NCI-H82 treated with DMSO at 0.1 percent for 48 hours (cell line): ENCODE results near the gene DENND10.
"Not testable (repeated sequence)": the region's sequence is repeated elsewhere in the genome, so short reads cannot be mapped to it uniquely, and the experiment has no call there.

ENCODE experiments used
- DNase-seq: peaks from one replicate; lab custom pipeline; 2025; ENCODE audit not compliant: unreplicated experiment; lab: John Stamatoyannopoulos, UW

The DENND10 gene

GRCh38 chr10:119131512-119132240 lies 27.8 kb downstream of the DENND10 start:
- no peak for DNase-seq

DNA sequence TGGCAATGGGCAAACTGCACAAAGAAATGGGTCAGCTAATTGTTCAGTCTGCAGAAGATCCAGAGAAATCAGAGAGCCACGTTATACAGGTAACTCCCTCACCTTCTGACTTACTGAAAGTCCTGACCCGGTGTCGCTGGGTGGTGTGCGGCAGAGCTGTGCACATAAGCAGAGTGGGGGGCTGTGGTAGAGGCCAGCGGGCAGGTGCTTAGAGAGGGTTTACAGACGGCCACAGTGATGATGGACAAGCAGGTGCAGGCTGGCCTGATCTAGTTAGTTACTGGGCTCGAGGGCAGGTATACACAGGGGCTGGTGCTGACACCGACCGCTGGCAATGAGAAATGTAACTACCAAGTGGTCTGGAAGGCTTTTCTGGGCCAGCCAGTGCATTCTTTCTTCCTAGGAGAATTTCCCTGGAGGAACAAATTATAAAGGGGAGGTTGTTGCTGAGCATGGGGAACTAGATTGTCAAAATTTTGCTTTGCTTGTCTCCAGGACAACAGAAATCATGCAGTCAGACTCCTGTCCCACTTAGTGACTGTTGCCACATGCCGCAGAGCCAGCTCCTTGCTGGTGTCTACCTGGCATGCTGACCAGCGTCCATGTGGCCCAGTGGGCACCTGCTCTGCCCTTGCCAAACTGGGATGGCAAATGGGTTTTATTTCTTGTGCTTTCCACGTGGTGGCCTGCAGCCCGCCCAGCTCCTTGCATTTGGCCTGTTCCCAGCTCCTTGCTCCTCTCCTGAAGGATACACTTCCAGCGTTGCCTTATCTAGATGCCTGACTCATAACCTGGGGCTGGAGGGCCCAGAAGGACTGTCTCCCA lies 28.8 kb downstream of the DENND10 start:
- DNase-seq: no peak

- no peak for DNase-seq
Measured at GRCh38 chr10:119133949-119134348, 30.0 kb downstream of the DENND10 start.

DNA sequence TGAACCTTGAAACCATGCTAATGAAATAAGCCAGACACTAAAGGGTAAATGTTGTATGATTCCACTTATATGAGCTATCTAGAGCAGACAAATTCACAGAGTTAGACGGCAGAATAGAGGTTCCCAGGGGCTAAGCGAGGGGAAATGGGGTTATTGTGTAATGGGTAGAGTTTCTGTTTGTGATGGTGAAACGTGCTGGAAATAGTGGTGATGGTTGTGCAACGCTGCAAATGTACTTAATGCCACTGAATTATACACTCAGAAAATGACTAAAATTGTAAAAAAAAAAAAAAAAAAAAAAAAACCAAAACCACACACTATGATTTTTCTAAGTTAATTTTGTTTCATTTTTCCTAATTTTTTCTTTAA lies 31.6 kb downstream of the DENND10 start:
- no peak for DNase-seq

- no peak for DNase-seq
Measured at GRCh38 chr10:119136084-119136483, 32.2 kb downstream of the DENND10 start.

DNA sequence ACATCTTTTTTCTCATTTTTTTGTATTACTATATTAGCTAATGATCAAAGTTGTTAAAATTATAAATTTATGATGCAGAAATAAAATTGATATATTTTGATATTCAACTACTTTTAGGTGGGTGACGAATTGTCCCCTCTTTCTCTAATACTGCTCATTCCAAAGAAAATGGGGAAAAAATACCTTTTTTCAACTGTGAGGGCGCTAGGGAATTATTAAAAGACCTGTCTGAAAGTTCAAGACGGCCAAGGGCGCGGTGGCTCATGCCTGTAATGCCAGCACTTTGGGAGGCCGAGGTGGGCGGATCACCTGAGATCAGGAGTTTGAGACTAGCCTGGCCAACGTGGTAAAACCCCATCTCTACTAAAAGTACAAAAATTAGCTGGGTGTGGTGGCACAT lies 34.0 kb downstream of the DENND10 start:
- DNase-seq: not testable (repeated sequence)

- DNase-seq: no peak
Measured at GRCh38 chr10:119138346-119139306, 34.7 kb downstream of the DENND10 start.

DNA sequence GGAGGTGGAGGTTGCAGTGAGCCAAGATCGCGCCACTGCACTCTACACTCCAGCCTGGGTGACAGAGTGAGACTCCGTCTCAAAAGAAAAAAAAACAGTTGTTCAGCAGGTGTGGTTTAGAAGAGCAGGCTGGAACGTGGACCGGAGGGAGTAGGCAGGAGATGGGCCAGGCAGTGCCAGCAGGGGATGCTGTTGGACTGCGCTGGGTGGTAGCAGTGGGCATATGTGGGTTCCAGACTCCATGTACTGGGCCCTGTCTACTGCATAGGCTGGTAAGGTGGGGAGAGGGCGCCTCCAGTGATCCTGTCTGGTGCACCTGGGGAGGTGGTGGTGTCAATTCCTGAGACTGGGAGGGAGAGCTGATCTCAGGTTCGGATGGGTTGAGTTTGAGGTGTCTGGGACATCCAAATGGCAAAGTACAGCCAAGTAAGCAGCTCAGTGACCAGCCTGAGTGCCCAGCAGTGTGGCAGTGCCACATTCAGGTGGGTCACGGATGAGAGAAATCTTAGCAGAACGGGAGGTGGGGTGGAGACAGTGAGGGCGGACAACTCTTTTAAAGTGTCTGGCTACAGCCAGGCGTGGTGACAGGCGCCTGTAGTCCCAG lies 35.7 kb downstream of the DENND10 start:
- no peak for DNase-seq

GRCh38 chr10:119140603-119141245 lies 36.8 kb downstream of the DENND10 start:
- no peak for DNase-seq

GRCh38 chr10:119143657-119144056 lies 39.7 kb downstream of the DENND10 start:
- DNase-seq: no peak

- no peak for DNase-seq
Measured at GRCh38 chr10:119149157-119149556, 45.2 kb downstream of the DENND10 start.

- DNase-seq: no peak
Measured at GRCh38 chr10:119149729-119150128, 45.8 kb downstream of the DENND10 start.

GRCh38 chr10:119151601-119152000 lies 47.7 kb downstream of the DENND10 start:
- not testable (repeated sequence) for DNase-seq

GRCh38 chr10:119153041-119153440 lies 49.1 kb downstream of the DENND10 start:
- DNase-seq: no peak

- no peak for DNase-seq
Measured at GRCh38 chr10:119153661-119154060, 49.7 kb downstream of the DENND10 start.

GRCh38 chr10:119159332-119159731 lies 55.4 kb downstream of the DENND10 start:
- no peak for DNase-seq

DNA sequence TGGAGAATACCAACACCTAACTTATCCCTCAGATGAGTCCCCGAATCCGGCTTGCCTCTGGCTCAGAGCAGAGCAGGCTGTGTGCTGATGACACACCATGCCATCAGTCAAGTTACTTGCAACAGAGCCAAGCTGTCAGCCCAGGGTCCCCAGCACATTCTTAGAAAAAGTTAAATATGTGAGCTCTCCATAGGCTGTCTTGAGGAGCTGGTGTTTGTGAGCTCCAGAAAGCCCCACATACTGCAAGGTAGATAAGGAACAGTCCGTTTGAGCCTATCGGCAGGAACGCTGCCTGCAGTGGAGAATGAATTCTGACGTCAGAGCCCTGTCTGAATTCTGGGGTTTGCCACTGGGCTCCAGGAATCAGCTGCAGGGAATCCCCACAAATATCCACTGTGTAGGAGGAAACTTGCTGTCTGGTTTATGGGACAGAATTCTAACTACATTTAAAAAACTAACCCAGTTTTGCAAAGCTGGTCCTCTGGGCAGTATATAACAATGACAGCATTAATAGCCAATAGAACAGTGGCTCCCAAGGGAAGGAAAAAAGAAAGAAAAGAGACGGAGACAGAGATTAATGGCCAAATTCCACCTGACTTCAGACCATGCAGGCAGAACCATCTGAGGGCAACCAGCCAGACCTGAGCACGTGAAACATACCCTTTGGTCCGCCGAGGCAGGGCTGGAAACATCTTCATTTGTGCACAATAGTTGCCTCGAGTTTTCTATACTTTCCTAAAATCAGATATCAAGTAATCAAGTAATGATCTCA lies 58.0 kb downstream of the DENND10 start:
- no peak for DNase-seq

DNA sequence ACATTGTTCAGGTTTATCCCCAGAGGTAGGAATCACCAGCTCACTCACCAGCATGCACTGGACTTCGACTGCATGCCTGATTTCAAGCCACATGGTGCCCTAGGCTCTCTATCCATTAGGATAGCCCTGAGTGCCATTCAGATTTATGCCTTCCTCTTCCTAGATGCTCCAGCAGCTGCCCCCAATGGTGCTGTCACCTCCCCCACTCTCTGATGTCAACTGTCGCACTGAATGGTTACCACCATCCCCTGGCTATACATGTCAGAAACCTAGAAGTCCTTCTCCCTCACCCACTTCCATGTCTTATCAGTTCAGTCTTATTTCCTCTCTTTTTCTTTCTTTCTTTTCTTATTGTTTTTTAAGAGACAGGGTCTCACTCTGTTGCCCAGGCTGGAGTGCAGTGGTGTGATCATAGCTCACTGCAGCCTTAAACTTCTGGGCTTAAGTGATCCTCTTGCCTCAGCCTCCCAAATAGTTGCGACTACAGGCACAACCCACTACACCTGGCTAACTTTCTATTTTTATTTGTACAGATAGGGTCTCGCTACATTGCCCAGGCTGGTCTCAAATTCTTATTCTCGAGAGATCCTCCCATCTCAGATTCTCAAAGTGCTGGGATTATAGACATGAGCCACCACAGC lies 58.7 kb downstream of the DENND10 start:
- DNase-seq: no peak
